ENCODE data around the gene E2F4. TPM values are rescaled to one million over a fixed set of nuclear protein-coding genes. Genes with fewer than 3 reads are reported as not detected.
A peak's percentile ranks its signal among the peaks of the same experiment; 100 is the strongest.

Gene E2F4
- total RNA-seq, 2 donors from 2014 or later: 51.9 to 88.7 TPM

GRCh38 chr16:67210069-67210937, 18.3 kb downstream of the E2F4 start:
- intact Hi-C loops (cut with DNase I): no loop called here
- DNase-seq: peak in 1 of 4 donors; percentile 33
- 85 to 88% methylated on average over 6 to 24 of the region's 25 CpGs for WGBS, 2 donors

DNA sequence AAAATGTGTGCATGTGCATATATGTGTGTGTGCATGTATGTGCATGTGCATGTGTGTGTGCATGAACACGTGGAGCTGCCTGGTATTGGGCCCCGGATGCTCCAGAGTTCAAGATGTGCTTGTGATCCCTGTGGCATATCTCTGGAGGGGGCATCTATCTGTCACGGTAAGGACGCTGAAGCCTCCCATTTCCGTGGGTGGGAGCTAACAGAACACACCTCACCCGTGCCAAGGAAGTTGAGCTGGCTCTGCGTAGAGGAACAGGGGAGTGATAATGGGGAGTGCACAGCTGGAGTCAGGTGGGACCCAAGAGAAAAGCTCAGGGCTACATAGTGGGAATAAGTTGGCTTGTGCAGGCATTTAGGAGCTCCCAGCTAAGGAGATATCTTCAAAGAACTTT, 19.7 kb downstream of the E2F4 start:
- TF ChIP-seq CTCF (IDR thresholded peaks at IDR 0.05): no peak
- no peak for TF ChIP-seq POLR2A (IDR thresholded peaks at IDR 0.05)
- 82 to 89% methylated on average over 7 of the region's 7 CpGs for WGBS, 2 donors
- no peaks in the 10 kb centered on the region for H3K27me3 ChIP-seq
- no peak overlapping the region for H3K4me3 ChIP-seq
- H3K9me3 ChIP-seq: no peaks in the 10 kb centered on the region
- H3K27ac ChIP-seq: no peak overlapping the region
- intact Hi-C loops (cut with DNase I): no loop called here
- H3K36me3 ChIP-seq (replicated peaks in 1 of 2; ENCODE audit: insufficient read depth in 1 of 2, low read depth in 2 of 2): no peaks in the 10 kb centered on the region
- H3K4me1 ChIP-seq: peaks cover 33% of the 10 kb centered on the region
- DNase-seq: no peak
- ATAC-seq: no peak

More at GRCh38 chr16:67210069-67210937, 18.3 kb downstream of the E2F4 start:
- ATAC-seq: no peak
- TF ChIP-seq CTCF (IDR thresholded peaks at IDR 0.05) (no peak), POLR2A (IDR thresholded peaks at IDR 0.05) (no peak)
- H3K9me3 ChIP-seq: no peaks in the 10 kb centered on the region
- H3K4me3 ChIP-seq: no peak overlapping the region
- H3K4me1 ChIP-seq: peaks cover 27% of the 10 kb centered on the region
- H3K27ac ChIP-seq: no peak overlapping the region
- H3K27me3 ChIP-seq: no peaks in the 10 kb centered on the region
- H3K36me3 ChIP-seq (replicated peaks in 1 of 2; ENCODE audit: insufficient read depth in 1 of 2, low read depth in 2 of 2): no peaks in the 10 kb centered on the region

GRCh38 chr16:67212766-67213165, 20.8 kb downstream of the E2F4 start:
- ATAC-seq: no peak
- H3K27me3 ChIP-seq: no peaks in the 10 kb centered on the region

DNA sequence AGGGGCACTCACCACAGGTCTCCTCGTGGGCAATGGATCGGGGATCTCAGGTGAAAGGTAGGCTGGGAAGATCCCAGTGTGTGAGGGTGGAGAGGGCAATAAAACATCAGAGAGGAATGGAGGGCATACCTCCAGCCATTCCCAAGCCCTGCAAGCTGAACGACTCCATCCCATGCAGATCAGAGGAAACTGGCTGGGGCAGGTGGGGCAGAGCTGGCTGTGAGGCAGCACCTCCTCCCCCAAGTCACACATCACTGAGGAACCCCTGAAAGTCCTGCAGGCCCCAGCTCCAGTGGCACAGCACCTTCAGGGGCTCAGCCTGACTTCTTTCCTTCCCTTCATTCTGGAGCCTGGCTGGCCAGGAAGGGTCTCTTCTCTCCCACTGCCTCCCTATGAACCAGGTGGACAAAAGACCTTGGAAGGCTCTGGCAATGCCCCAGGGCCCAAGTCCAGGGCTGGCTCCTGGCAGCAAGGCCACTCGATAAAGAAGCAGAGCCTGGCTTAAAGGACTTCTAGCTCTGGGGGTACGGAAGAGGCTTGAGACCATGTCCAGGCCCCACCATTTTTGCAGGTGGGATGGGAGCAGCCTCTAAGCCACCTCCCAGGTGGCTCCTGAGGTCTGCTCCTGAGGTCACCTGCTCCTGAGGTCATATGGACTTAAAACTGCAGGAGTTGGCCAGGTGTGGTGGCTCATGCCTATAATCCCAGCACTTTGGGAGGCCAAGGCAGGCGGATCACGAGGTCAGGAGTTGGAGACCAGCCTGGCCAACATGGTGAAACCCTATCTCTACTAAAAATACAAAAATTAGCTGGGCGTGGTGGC, 21.5 kb downstream of the E2F4 start:
- H3K27ac ChIP-seq: peak overlapping the region; percentile 50 to 81 (median 69)
- ATAC-seq (peak; percentile 64), DNase-seq (peak; percentile 67 to 83 (median 74))
- no peaks in the 10 kb centered on the region for H3K9me3 ChIP-seq
- intact Hi-C loops (cut with DNase I): no loop called here
- 47 to 50% methylated on average over 6 to 8 of the region's 8 CpGs for WGBS, 2 donors
- H3K36me3 ChIP-seq (replicated peaks in 1 of 2; ENCODE audit: insufficient read depth in 1 of 2, low read depth in 2 of 2): no peaks in the 10 kb centered on the region
- no peaks in the 10 kb centered on the region for H3K27me3 ChIP-seq
- peaks cover 33% of the 10 kb centered on the region for H3K4me1 ChIP-seq
- TF ChIP-seq POLR2A (IDR thresholded peaks at IDR 0.05): no peak
- TF ChIP-seq CTCF (IDR thresholded peaks at IDR 0.05): no peak
- H3K4me3 ChIP-seq: no peak overlapping the region

More at GRCh38 chr16:67212766-67213165, 20.8 kb downstream of the E2F4 start:
- Histone ChIP-seq H3K27ac (peak overlapping the region; percentile 50 to 81 (median 69)), H3K4me1 (peaks cover 33% of the 10 kb centered on the region), H3K9me3 (no peaks in the 10 kb centered on the region), H3K36me3 (replicated peaks in 1 of 2; ENCODE audit: insufficient read depth in 1 of 2, low read depth in 2 of 2) (no peaks in the 10 kb centered on the region), H3K4me3 (no peak overlapping the region)
- TF ChIP-seq POLR2A (IDR thresholded peaks at IDR 0.05) (no peak), CTCF (IDR thresholded peaks at IDR 0.05) (no peak)
- intact Hi-C loops (cut with DNase I): no loop called here
- no peak for DNase-seq

Data from body of pancreas (tissue), 4 donors.